ENCODE results near the gene HAUS6. TPM values are rescaled to one million over a fixed set of nuclear protein-coding genes. Genes with fewer than 3 reads are reported as not detected.

HAUS6 gene
- total and polyA plus RNA-seq, 2 of the 8 experiments (the other 6 are each of a cell fraction or from before 2014, with no cell fraction given): 11.7 to 52.4 TPM

DNA sequence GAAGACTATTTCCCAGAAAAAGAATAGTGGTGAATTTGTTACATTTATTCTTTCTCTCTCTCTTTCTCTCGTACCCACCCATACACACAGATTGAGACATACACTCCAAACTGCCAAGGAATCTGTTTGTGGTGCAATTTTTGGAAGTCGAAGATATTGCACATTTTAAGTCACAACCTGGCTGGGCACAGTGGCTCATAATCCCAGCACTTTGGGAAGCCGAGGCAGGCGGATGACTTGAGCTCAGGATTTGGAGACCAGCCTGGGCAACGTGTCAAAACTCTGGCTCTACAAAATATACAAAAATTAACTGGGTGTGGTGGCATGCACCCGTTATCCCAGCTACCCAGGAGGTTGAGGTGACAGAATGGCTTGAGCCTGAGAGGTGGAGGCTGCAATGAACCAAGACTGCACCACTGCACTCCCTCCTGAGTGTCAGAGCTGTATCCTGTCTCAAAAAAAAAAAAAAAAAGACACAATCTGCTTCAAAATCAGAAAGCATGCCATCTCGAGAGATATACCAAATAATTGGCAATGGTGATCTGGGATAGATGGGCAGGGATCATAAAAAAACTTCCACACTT is 43.8 kb upstream of the HAUS6 start:
- WGBS, 2 experiments (ENCODE audit: extremely low coverage in 1 of 2, insufficient coverage in 1 of 2, insufficient read length in 1 of 2, insufficient replicate concordance in 2 of 2, low coverage in 1 of 2, low lambda C conversion rate in 2 of 2, missing lambda C conversion rate in 1 of 2): 95% methylated on average over 7 of the region's 7 CpGs; no CpG with 5 or more reads in 1 of the 2 experiments
- no peak for FAIRE-seq
- no peaks in the 10 kb centered on the region for H4K20me1 ChIP-seq (replicated peaks in 1 of 2; ENCODE audit: control insufficient read depth in 1 of 2, insufficient read depth in 2 of 2, low read length in 2 of 2)
- H3K27me3 ChIP-seq (replicated peaks in 1 of 4; ENCODE audit: control insufficient read depth in 3 of 4, extremely low read depth in 1 of 4, insufficient read depth in 3 of 4, low read length in 3 of 4): no peaks in the 10 kb centered on the region
- no peak overlapping the region for H3K4me2 ChIP-seq (ENCODE audit: insufficient read depth in 1 of 2, low read depth in 2 of 2, low read length in 2 of 2)
- no peaks in the 10 kb centered on the region for H3K4me1 ChIP-seq (replicated peaks in 1 of 4; ENCODE audit: control insufficient read depth in 3 of 4, insufficient read depth in 4 of 4, low read length in 3 of 4)
- H3K79me1 ChIP-seq (ENCODE audit: low read depth, low read length): no peaks in the 10 kb centered on the region
- no peak overlapping the region for H3K9ac ChIP-seq (replicated peaks in 1 of 4; ENCODE audit: extremely low read depth in 1 of 4, low read depth in 3 of 4, low read length in 3 of 4)
- no peak overlapping the region for H2BK12ac ChIP-seq (ENCODE audit: low read depth, low read length)
- ChIA-PET POLR2A (ENCODE audit: partially characterized antibody) (interaction anchor here (0.6 kb wide), 1 partner anchor 268 kb away, joined by 5 read pairs; no protein-coding TSS in a partner anchor), CTCF (ENCODE audit: partially characterized antibody) (no interaction called here)
- no peak for DNase-seq (ENCODE audit: low read depth in 1 of 2, low spot score in 2 of 2)
- no peak overlapping the region for H3K14ac ChIP-seq (ENCODE audit: insufficient read length)
- no peak overlapping the region for H3K27ac ChIP-seq (ENCODE audit: low read depth, low read length)
- no peak overlapping the region for H4K5ac ChIP-seq (ENCODE audit: insufficient read length, low read depth, low read length)
- no peak overlapping the region for H3K4me3 ChIP-seq (ENCODE audit: extremely low read depth in 1 of 4, insufficient read depth in 2 of 4, low read depth in 3 of 4, low read length in 4 of 4)
- no peak overlapping the region for H4K8ac ChIP-seq (ENCODE audit: extremely low read depth, insufficient read depth, low read length)
- no peak overlapping the region for H2BK5ac ChIP-seq (ENCODE audit: low read depth, low read length)
- no peak overlapping the region for H4K91ac ChIP-seq (replicated peaks; ENCODE audit: insufficient read length, low read length)
- H3K79me2 ChIP-seq (ENCODE audit: control insufficient read depth in 1 of 2, insufficient read depth in 2 of 2, low read length in 2 of 2): no peaks in the 10 kb centered on the region
- H3K9me3 ChIP-seq (ENCODE audit: insufficient read depth in 2 of 2, low read depth in 1 of 2, low read length in 1 of 2): no peaks in the 10 kb centered on the region
- H2BK20ac ChIP-seq (ENCODE audit: low read length): no peak overlapping the region
- no peak overlapping the region for H2BK120ac ChIP-seq (replicated peaks; ENCODE audit: low read depth, low read length)
- no peak overlapping the region for H2BK15ac ChIP-seq (ENCODE audit: low read length)
- H3K36me3 ChIP-seq (ENCODE audit: control insufficient read depth in 2 of 4, insufficient read depth in 4 of 4, low read length in 3 of 4): no peaks in the 10 kb centered on the region
- no peak overlapping the region for H3K4ac ChIP-seq (replicated peaks; ENCODE audit: insufficient read length, low read depth, low read length)
- no peaks in the 10 kb centered on the region for H3K23me2 ChIP-seq (ENCODE audit: low read depth, low read length)
- H3K23ac ChIP-seq (ENCODE audit: insufficient read length): no peak overlapping the region
- H3K18ac ChIP-seq (ENCODE audit: extremely low read depth, low read length): no peak overlapping the region
- no peak overlapping the region for H2AK5ac ChIP-seq (ENCODE audit: low read depth, low read length)
- H2AFZ ChIP-seq (ENCODE audit: low read length): no peak overlapping the region
- H3K56ac ChIP-seq (replicated peaks; ENCODE audit: insufficient read length, low read depth, low read length): no peak overlapping the region
- no peak for TF ChIP-seq CEBPB (IDR thresholded peaks at IDR 0.05; ENCODE audit: low read depth, low read length)
- no peak for TF ChIP-seq GTF2F1 (IDR thresholded peaks at IDR 0.05; ENCODE audit: borderline replicate concordance, low read depth, low read length)
- no peak for TF ChIP-seq SIN3A (conservative IDR thresholded peaks at IDR 0.05 in 1 of 2, IDR thresholded peaks at IDR 0.05 in 1 of 2; ENCODE audit: low read depth in 1 of 2, low read length in 2 of 2)
- no peak for TF ChIP-seq CHD2 (IDR thresholded peaks at IDR 0.05; ENCODE audit: low read length)
- no peak for TF ChIP-seq SIRT6 (IDR thresholded peaks at IDR 0.05; ENCODE audit: low read length)
- no peak for TF ChIP-seq TEAD4 (IDR thresholded peaks at IDR 0.05; ENCODE audit: low read depth, low read length)
- no peak for TF ChIP-seq CHD1 (IDR thresholded peaks at IDR 0.05; ENCODE audit: low read depth, low read length)
- no peak for TF ChIP-seq POLR2A (IDR thresholded peaks at IDR 0.05; ENCODE audit: control extremely low read depth in 1 of 2, low read depth in 2 of 2, low read length in 2 of 2)
- TF ChIP-seq EP300 (IDR thresholded peaks at IDR 0.05; ENCODE audit: borderline replicate concordance in 1 of 2, low read depth in 2 of 2, low read length in 2 of 2): no peak
- TF ChIP-seq CTBP2 (IDR thresholded peaks at IDR 0.05; ENCODE audit: borderline replicate concordance, insufficient read depth, insufficient read length, low read length): no peak
- no peak for TF ChIP-seq HDAC6 (IDR thresholded peaks at IDR 0.05; ENCODE audit: low read depth, low read length)
- TF ChIP-seq, protein P1, sequence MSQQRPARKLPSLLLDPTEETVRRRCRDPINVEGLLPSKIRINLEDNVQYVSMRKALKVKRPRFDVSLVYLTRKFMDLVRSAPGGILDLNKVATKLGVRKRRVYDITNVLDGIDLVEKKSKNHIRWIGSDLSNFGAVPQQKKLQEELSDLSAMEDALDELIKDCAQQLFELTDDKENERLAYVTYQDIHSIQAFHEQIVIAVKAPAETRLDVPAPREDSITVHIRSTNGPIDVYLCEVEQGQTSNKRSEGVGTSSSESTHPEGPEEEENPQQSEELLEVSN (IDR thresholded peaks at IDR 0.05): no peak
